B cell (primary cell): ENCODE data around the gene ARL4C. TPM values are rescaled to one million over a fixed set of nuclear protein-coding genes. Genes with fewer than 3 reads are reported as not detected.

Source experiments
- ATAC-seq: fragments of 200-7000 bp; cut with Tn5 transposase; one replicate; pipeline ENCODE4 v1.10.0; 2021; ENCODE audit warnings: low read depth, mild to moderate bottlenecking, moderate number of reproducible peaks, moderate library complexity
- CTCF ChIA-PET: fragments of 350-600 bp; sonication (Branson Sonifier 250); formaldehyde crosslinking; loops from one replicate; lab custom pipeline; 2021; ENCODE audit warnings: antibody characterized with exemption, inconsistent platforms; lab: Charles Lee
- POLR2A ChIA-PET: fragments of 350-600 bp; sonication (Branson Sonifier 250); formaldehyde crosslinking; loops from one replicate; lab custom pipeline; 2021; ENCODE audit warnings: antibody characterized with exemption; lab: Charles Lee
- DNase-seq: peaks from one replicate; pipeline ENCODE4 v3.0.0; 2013
- H2AFZ ChIP-seq: 2 replicates; pipeline ENCODE4 v1.6.1; 2012; ENCODE audit warnings: mild to moderate bottlenecking, low read depth, low read length; ENCODE audit not compliant: insufficient read depth, poor library complexity, severe bottlenecking
- H3K27ac ChIP-seq, 2 donors: 1 replicate in 1 of 2; 2 replicates in 1 of 2; pipeline ENCODE4 v1.5.1; 2012 to 2013; ENCODE audit warnings: low read length in 2 of 2, mild to moderate bottlenecking in 2 of 2, moderate library complexity in 1 of 2
- H3K27me3 ChIP-seq, 4 experiments: fragments of 200-600 bp in 1 of 4; sonication (generic) in 1 of 4; replicated peaks in 1 of 4; 1 replicate in 2 of 4; 2 replicates in 2 of 4; pipeline versions ENCODE4 v1.6.1 to v1.7.0; 2013 to 2016; ENCODE audit warnings: low read length in 3 of 4, mild to moderate bottlenecking in 2 of 4, mixed read lengths in 1 of 4, moderate library complexity in 1 of 4; ENCODE audit not compliant: insufficient read depth in 4 of 4, control insufficient read depth in 3 of 4; ENCODE audit errors: control extremely low read depth in 1 of 4
- H3K36me3 ChIP-seq, 2 experiments: replicated peaks in 1 of 2; 1 replicate in 1 of 2; 2 replicates in 1 of 2; pipeline versions ENCODE4 v1.6.1 to v1.7.1; 2013; ENCODE audit warnings: low read length in 1 of 2; ENCODE audit not compliant: insufficient read depth in 2 of 2, control insufficient read depth in 1 of 2; ENCODE audit errors: control extremely low read depth in 1 of 2, extremely low read depth in 1 of 2
- H3K4me1 ChIP-seq, 2 donors: fragments of 200-600 bp in 1 of 2; sonication (generic) in 1 of 2; 1 replicate in 1 of 2; 2 replicates in 1 of 2; pipeline versions ENCODE4 v1.5.1 to v1.6.1; 2013 to 2017; ENCODE audit warnings: low read length in 2 of 2; ENCODE audit not compliant: control insufficient read depth in 2 of 2, insufficient read depth in 2 of 2
- H3K4me2 ChIP-seq: replicated peaks from 2 replicates; pipeline ENCODE3; 2012; ENCODE audit warnings: mild to moderate bottlenecking, low read depth, low read length; ENCODE audit not compliant: poor library complexity, severe bottlenecking
- H3K4me3 ChIP-seq, 5 experiments: fragments of 200-600 bp in 1 of 5; sonication (generic) in 1 of 5; 1 replicate in 3 of 5; 2 replicates in 2 of 5; pipeline versions ENCODE4 v1.5.1 to v1.7.0; 2011 to 2016; ENCODE audit warnings: low read length in 4 of 5, mild to moderate bottlenecking in 4 of 5, low read depth in 2 of 5, control low read depth in 1 of 5, moderate library complexity in 1 of 5; ENCODE audit not compliant: insufficient read depth in 1 of 5; ENCODE audit errors: control extremely low read depth in 1 of 5, extremely low read depth in 1 of 5
- H3K79me2 ChIP-seq: fragments of 200-600 bp; sonication (generic); one replicate; pipeline ENCODE4 v1.6.0; 2016; ENCODE audit warnings: low read length; ENCODE audit not compliant: control insufficient read depth, insufficient read depth
- H3K9ac ChIP-seq: fragments of 200-600 bp; sonication (generic); 2 replicates; pipeline ENCODE4 v1.6.1; 2017; ENCODE audit warnings: mild to moderate bottlenecking, low read length, moderate library complexity
- H3K9me3 ChIP-seq, 3 donors: one replicate each; pipeline versions ENCODE4 v1.6.1 to v1.7.1; 2013; ENCODE audit warnings: low read length in 2 of 3; ENCODE audit not compliant: control insufficient read depth in 2 of 3, insufficient read depth in 1 of 3; ENCODE audit errors: control extremely low read depth in 1 of 3
- H4K20me1 ChIP-seq: 2 replicates; pipeline ENCODE4 v1.6.0; 2012; ENCODE audit warnings: mild to moderate bottlenecking, low read length; ENCODE audit not compliant: insufficient read depth, control insufficient read depth, poor library complexity, severe bottlenecking
- H3K27ac Mint-ChIP-seq: one replicate; pipeline ENCODE4 v1.8.0; 2021; ENCODE audit warnings: mixed read lengths
- H3K27me3 Mint-ChIP-seq: one replicate; pipeline ENCODE4 v1.8.0; 2021; ENCODE audit warnings: mixed read lengths
- H3K4me1 Mint-ChIP-seq: one replicate; pipeline ENCODE4 v1.8.0; 2021; ENCODE audit warnings: mixed read lengths
- H3K4me3 Mint-ChIP-seq: one replicate; pipeline ENCODE4 v1.8.0; 2021; ENCODE audit warnings: mixed read lengths
- H3K9me3 Mint-ChIP-seq: one replicate; pipeline ENCODE4 v1.8.0; 2022; ENCODE audit warnings: mixed read lengths; ENCODE audit not compliant: insufficient read depth
- CTCF ChIP-seq: fragments of 200-600 bp; IDR thresholded peaks from one replicate; pipeline ENCODE4 v1.8.0; 2022; ENCODE audit warnings: antibody characterized with exemption, mild to moderate bottlenecking
- EZH2 ChIP-seq: IDR thresholded peaks from 2 replicates; pipeline ENCODE4 v1.6.1; 2012; ENCODE audit warnings: borderline replicate concordance, low read depth, mild to moderate bottlenecking, moderate library complexity, low read length; ENCODE audit not compliant: insufficient read depth, poor library complexity, severe bottlenecking
- WGBS: methylation state at CpG from one replicate; pipeline ENCODE4 v1.1.5; 2013; ENCODE audit warnings: missing lambda C conversion rate; ENCODE audit not compliant: insufficient coverage; 5-methylcytosine and 5-hydroxymethylcytosine counted together
- intact Hi-C: fragments of 100-400 bp; cut with micrococcal nuclease; formaldehyde crosslinking; loops from one replicate; pipeline ENCODE4 v1.10.0; 2022
- polyA plus RNA-seq: library from polyadenylated mRNA; depleted of rRNA; stranded (reverse); fragments of >200 nt; gene quantifications from 2 replicates; pipeline ENCODE4 v1.2.3, GENCODE V29; 2012
- total RNA-seq, 2 donors: library from RNA; stranded (reverse); fragments of 120-200 nt in 1 of 2; gene quantifications; 1 replicate in 1 of 2; 2 replicates in 1 of 2; pipeline versions ENCODE4 v1.2.3 to v1.2.4, GENCODE V29; 2013 to 2022

Gene ARL4C
- total and polyA plus RNA-seq, 2 donors (not counting 1 experiment from before 2014, with no cell fraction given) = 20.2 to 22.5 TPM

- Mint-ChIP-seq H3K4me3 (no peak overlapping the region), H3K9me3 (no peaks in the 10 kb centered on the region), H3K4me1 (no peaks in the 10 kb centered on the region), H3K27ac (no peak overlapping the region), H3K27me3 (peaks cover 16% of the 10 kb centered on the region)
- CTCF ChIA-PET = interaction anchor here (1.5 kb wide), 1 partner anchor 377 kb away, joined by 3 read pairs; no protein-coding TSS in a partner anchor
- Histone ChIP-seq H2AFZ (no peak overlapping the region), H3K36me3 (no peaks in the 10 kb centered on the region), H3K9ac (no peak overlapping the region), H3K27me3 (peaks cover 0 to 12% (median 1%) of the 10 kb centered on the region in 4 experiments), H3K4me3 (no peak overlapping the region), H3K9me3 (peaks cover 0 to 4% (median 0%) of the 10 kb centered on the region in 3 donors), H3K4me1 (no peaks in the 10 kb centered on the region), H4K20me1 (no peaks in the 10 kb centered on the region), H3K4me2 (no peak overlapping the region), H3K79me2 (no peaks in the 10 kb centered on the region), H3K27ac (no peak overlapping the region)
- intact Hi-C loops = no loop called here
- DNase-seq = no peak
- WGBS = 98% methylated on average over 12 of the region's 14 CpGs
- ATAC-seq = no peak
- POLR2A ChIA-PET = no interaction called here
- TF ChIP-seq CTCF = no peak
- TF ChIP-seq EZH2 = no peak
Measured at GRCh38 chr2:234512884-234513669, 16.2 kb upstream of the ARL4C start.

- no CpG with 5 or more reads among the region's 3 CpGs for WGBS
- no peak for ATAC-seq
- Histone ChIP-seq H2AFZ (no peak overlapping the region), H3K4me2 (no peak overlapping the region), H3K79me2 (no peaks in the 10 kb centered on the region), H4K20me1 (no peaks in the 10 kb centered on the region), H3K9ac (no peak overlapping the region), H3K9me3 (no peaks in the 10 kb centered on the region), H3K36me3 (no peaks in the 10 kb centered on the region), H3K4me1 (peaks cover 5 to 6% of the 10 kb centered on the region in 2 donors), H3K27ac (no peak overlapping the region), H3K4me3 (no peak overlapping the region), H3K27me3 (peaks cover 0 to 16% (median 11%) of the 10 kb centered on the region in 4 experiments)
- POLR2A ChIA-PET = no interaction called here
- intact Hi-C loops = no loop called here
- DNase-seq = no peak
- Mint-ChIP-seq H3K4me3 (no peak overlapping the region), H3K27ac (no peak overlapping the region), H3K27me3 (peaks cover 39% of the 10 kb centered on the region), H3K4me1 (peaks cover 17% of the 10 kb centered on the region), H3K9me3 (no peaks in the 10 kb centered on the region)
- TF ChIP-seq EZH2 (no peak), CTCF (no peak)
- CTCF ChIA-PET = interaction anchor here (0.6 to 7.3 kb wide), 6 partner anchors 213 to 528 kb away, joined by 3 to 217 read pairs (median 10); no protein-coding TSS in a partner anchor
Measured at GRCh38 chr2:234502919-234503285, 6.0 kb upstream of the ARL4C start.
